ENCODE data around the gene NPM3.

Gene NPM3

GRCh38 chr10:101761226-101761625 lies 22.0 kb downstream of the NPM3 start:
- TF ChIP-seq CTCF (IDR thresholded peaks at IDR 0.05; ENCODE audit: insufficient read depth, low read length, poor library complexity, severe bottlenecking): no peak
- TF ChIP-seq EZH2phosphoT487 (conservative IDR thresholded peaks at IDR 0.05; ENCODE audit: low read length): no peak
- H3K27me3 ChIP-seq (ENCODE audit: low read length): no peaks in the 10 kb centered on the region
- H3K9ac ChIP-seq (ENCODE audit: low read length): no peak overlapping the region
- no peak overlapping the region for H2AFZ ChIP-seq (ENCODE audit: low read depth, low read length, severe bottlenecking)
- no peak overlapping the region for H3K27ac ChIP-seq (ENCODE audit: low read depth, low read length)
- H4K20me1 ChIP-seq (ENCODE audit: low read depth, low read length): no peaks in the 10 kb centered on the region
- H3K9me3 ChIP-seq (ENCODE audit: insufficient read depth, low read length): no peaks in the 10 kb centered on the region
- H3K9me2 ChIP-seq (replicated peaks; ENCODE audit: insufficient read depth, low read length): no peaks in the 10 kb centered on the region
- no peaks in the 10 kb centered on the region for H3K79me2 ChIP-seq (ENCODE audit: insufficient read depth, low read length)
- H3F3A ChIP-seq (ENCODE audit: insufficient read depth): no peaks in the 10 kb centered on the region
- no peak overlapping the region for H3K4me2 ChIP-seq (ENCODE audit: low read depth, low read length, poor library complexity, severe bottlenecking)
- H3K36me3 ChIP-seq (ENCODE audit: low read length): no peaks in the 10 kb centered on the region
- H3K4me3 ChIP-seq (ENCODE audit: insufficient read depth, low read length, poor library complexity, severe bottlenecking): no peak overlapping the region

- Histone ChIP-seq H3K4me3 (ENCODE audit: insufficient read depth, low read length, poor library complexity, severe bottlenecking) (no peak overlapping the region), H3K27ac (ENCODE audit: low read depth, low read length) (no peak overlapping the region), H3K79me2 (ENCODE audit: insufficient read depth, low read length) (no peaks in the 10 kb centered on the region), H3F3A (ENCODE audit: insufficient read depth) (no peaks in the 10 kb centered on the region), H3K9me2 (replicated peaks; ENCODE audit: insufficient read depth, low read length) (no peaks in the 10 kb centered on the region), H3K27me3 (ENCODE audit: low read length) (no peaks in the 10 kb centered on the region), H3K36me3 (ENCODE audit: low read length) (no peaks in the 10 kb centered on the region), H3K4me2 (ENCODE audit: low read depth, low read length, poor library complexity, severe bottlenecking) (no peak overlapping the region), H3K9ac (ENCODE audit: low read length) (no peak overlapping the region), H4K20me1 (ENCODE audit: low read depth, low read length) (no peaks in the 10 kb centered on the region), H2AFZ (ENCODE audit: low read depth, low read length, severe bottlenecking) (no peak overlapping the region), H3K9me3 (ENCODE audit: insufficient read depth, low read length) (no peaks in the 10 kb centered on the region)
- no peak for TF ChIP-seq CTCF (IDR thresholded peaks at IDR 0.05; ENCODE audit: insufficient read depth, low read length, poor library complexity, severe bottlenecking)
- no peak for TF ChIP-seq EZH2phosphoT487 (conservative IDR thresholded peaks at IDR 0.05; ENCODE audit: low read length)
These were observed 22.7 kb downstream of the NPM3 start for GRCh38 chr10:101760510-101760909.

GRCh38 chr10:101759309-101760247 lies 23.7 kb downstream of the NPM3 start:
- Histone ChIP-seq H2AFZ (ENCODE audit: low read depth, low read length, severe bottlenecking) (no peak overlapping the region), H3K36me3 (ENCODE audit: low read length) (no peaks in the 10 kb centered on the region), H4K20me1 (ENCODE audit: low read depth, low read length) (no peaks in the 10 kb centered on the region), H3K9me3 (ENCODE audit: insufficient read depth, low read length) (no peaks in the 10 kb centered on the region), H3K9ac (ENCODE audit: low read length) (no peak overlapping the region), H3K79me2 (ENCODE audit: insufficient read depth, low read length) (no peaks in the 10 kb centered on the region), H3F3A (ENCODE audit: insufficient read depth) (no peaks in the 10 kb centered on the region), H3K27ac (ENCODE audit: low read depth, low read length) (no peak overlapping the region), H3K4me3 (ENCODE audit: insufficient read depth, low read length, poor library complexity, severe bottlenecking) (no peak overlapping the region), H3K9me2 (replicated peaks; ENCODE audit: insufficient read depth, low read length) (no peaks in the 10 kb centered on the region), H3K4me2 (ENCODE audit: low read depth, low read length, poor library complexity, severe bottlenecking) (no peak overlapping the region), H3K27me3 (ENCODE audit: low read length) (no peaks in the 10 kb centered on the region)
- TF ChIP-seq EZH2phosphoT487 (conservative IDR thresholded peaks at IDR 0.05; ENCODE audit: low read length) (no peak), CTCF (IDR thresholded peaks at IDR 0.05; ENCODE audit: insufficient read depth, low read length, poor library complexity, severe bottlenecking) (no peak)
